MM.1S (cell line): ENCODE results near the gene SETD2.

Experiments used
- DNase-seq: peaks from one replicate; pipeline ENCODE4 v3.0.0-alpha.2; 2015
- H2AFZ ChIP-seq: fragments of 300-600 bp; sonication (generic); 2 replicates; pipeline ENCODE4 v1.6.0; 2016; ENCODE audit warnings: antibody characterized with exemption, low read length
- H3F3A ChIP-seq: fragments of 300-600 bp; sonication (generic); 2 replicates; pipeline ENCODE4 v1.6.1; 2016; ENCODE audit warnings: mild to moderate bottlenecking, antibody characterized with exemption, low read length, moderate library complexity, mixed read lengths; ENCODE audit not compliant: insufficient read depth
- H3K27ac ChIP-seq: fragments of 300-600 bp; sonication (generic); 2 replicates; pipeline ENCODE4 v1.5.1; 2016; ENCODE audit warnings: mild to moderate bottlenecking, low read length
- H3K27me3 ChIP-seq: fragments of 300-600 bp; sonication (generic); replicated peaks from 2 replicates; pipeline ENCODE4 v1.6.0; 2016; ENCODE audit warnings: low read length; ENCODE audit not compliant: insufficient read depth
- H3K36me3 ChIP-seq: fragments of 300-600 bp; sonication (generic); replicated peaks from 2 replicates; pipeline ENCODE4 v1.6.1; 2016; ENCODE audit warnings: mild to moderate bottlenecking, low read length, mixed read lengths; ENCODE audit not compliant: insufficient read depth
- H3K4me1 ChIP-seq: fragments of 300-600 bp; sonication (generic); 2 replicates; pipeline ENCODE4 v1.6.1; 2016; ENCODE audit warnings: low read length, mixed read lengths
- H3K4me2 ChIP-seq: fragments of 300-600 bp; sonication (generic); 2 replicates; pipeline ENCODE4 v1.6.0; 2016; ENCODE audit warnings: low read depth, low read length
- H3K4me3 ChIP-seq: fragments of 300-600 bp; sonication (generic); 2 replicates; pipeline ENCODE4 v1.5.1; 2016; ENCODE audit warnings: low read length, mixed read lengths
- H3K79me2 ChIP-seq: fragments of 300-600 bp; sonication (generic); 2 replicates; pipeline ENCODE4 v1.6.1; 2016; ENCODE audit warnings: mixed run types, low read length, mixed read lengths
- H3K9ac ChIP-seq: fragments of 300-600 bp; sonication (generic); 2 replicates; pipeline ENCODE4 v1.6.1; 2016; ENCODE audit warnings: low read length, mixed read lengths
- H3K9me2 ChIP-seq: fragments of 300-600 bp; sonication (generic); replicated peaks from 2 replicates; pipeline ENCODE4 v1.6.1; 2016; ENCODE audit warnings: mild to moderate bottlenecking, low read length, mixed read lengths; ENCODE audit not compliant: insufficient read depth
- H3K9me3 ChIP-seq: fragments of 300-600 bp; sonication (generic); replicated peaks from 2 replicates; pipeline ENCODE4 v1.6.1; 2016; ENCODE audit warnings: mild to moderate bottlenecking, low read length, mixed read lengths; ENCODE audit not compliant: insufficient read depth
- H4K20me1 ChIP-seq: fragments of 300-600 bp; sonication (generic); 2 replicates; pipeline ENCODE4 v1.6.1; 2016; ENCODE audit warnings: mild to moderate bottlenecking, low read length, moderate library complexity, mixed read lengths; ENCODE audit not compliant: insufficient read depth
- EZH2 ChIP-seq: fragments of 300-600 bp; sonication (generic); optimal IDR thresholded peaks from 2 replicates; pipeline ENCODE3; 2017; ENCODE audit warnings: low read depth, mild to moderate bottlenecking, antibody characterized with exemption, low read length, mixed read lengths
- EZH2phosphoT487 ChIP-seq: fragments of 300-600 bp; sonication (generic); IDR thresholded peaks from 2 replicates; pipeline ENCODE4 v1.6.1; 2018; ENCODE audit warnings: antibody characterized with exemption, low read length
- TF ChIP-seq, protein P1 (sequence below): fragments of 300-600 bp; sonication (generic); IDR thresholded peaks from 2 replicates; pipeline ENCODE4 v1.5.1; 2016; ENCODE audit warnings: antibody characterized with exemption, low read length, mixed read lengths

SETD2 gene

DNA sequence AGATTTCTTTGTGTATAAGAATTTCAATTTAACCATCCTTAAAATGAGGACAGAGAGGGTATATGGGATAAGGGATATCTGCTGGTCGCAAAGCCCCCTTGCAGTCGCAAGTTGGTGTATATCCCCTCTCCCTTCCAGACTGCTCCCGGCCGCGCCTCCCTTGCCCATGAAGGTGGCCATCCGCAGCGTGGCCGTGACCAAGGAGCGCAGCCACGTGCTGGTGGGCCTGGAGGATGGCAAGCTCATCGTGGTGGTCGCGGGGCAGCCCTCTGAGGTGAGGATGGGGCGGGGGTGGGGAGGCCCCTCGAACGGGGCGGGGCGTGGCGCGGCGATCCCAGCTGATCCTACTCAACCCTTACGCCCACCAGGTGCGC is 155.1 kb downstream of the SETD2 start:
- peaks cover 7% of the 10 kb centered on the region; the same call in 1 of the 2 replicates for H3F3A ChIP-seq
- no peak for DNase-seq
- no peaks in the 10 kb centered on the region for H3K27me3 ChIP-seq
- H3K9ac ChIP-seq = no peak overlapping the region
- H3K36me3 ChIP-seq = no peaks in the 10 kb centered on the region
- H3K27ac ChIP-seq = no peak overlapping the region
- no peaks in the 10 kb centered on the region for H3K9me3 ChIP-seq
- no peaks in the 10 kb centered on the region for H3K9me2 ChIP-seq
- H2AFZ ChIP-seq = no peak overlapping the region
- H4K20me1 ChIP-seq = no peaks in the 10 kb centered on the region
- H3K4me3 ChIP-seq = no peak overlapping the region
- H3K4me1 ChIP-seq = no peaks in the 10 kb centered on the region
- no peak overlapping the region for H3K4me2 ChIP-seq
- no peak for TF ChIP-seq EZH2phosphoT487
- TF ChIP-seq, protein P1, sequence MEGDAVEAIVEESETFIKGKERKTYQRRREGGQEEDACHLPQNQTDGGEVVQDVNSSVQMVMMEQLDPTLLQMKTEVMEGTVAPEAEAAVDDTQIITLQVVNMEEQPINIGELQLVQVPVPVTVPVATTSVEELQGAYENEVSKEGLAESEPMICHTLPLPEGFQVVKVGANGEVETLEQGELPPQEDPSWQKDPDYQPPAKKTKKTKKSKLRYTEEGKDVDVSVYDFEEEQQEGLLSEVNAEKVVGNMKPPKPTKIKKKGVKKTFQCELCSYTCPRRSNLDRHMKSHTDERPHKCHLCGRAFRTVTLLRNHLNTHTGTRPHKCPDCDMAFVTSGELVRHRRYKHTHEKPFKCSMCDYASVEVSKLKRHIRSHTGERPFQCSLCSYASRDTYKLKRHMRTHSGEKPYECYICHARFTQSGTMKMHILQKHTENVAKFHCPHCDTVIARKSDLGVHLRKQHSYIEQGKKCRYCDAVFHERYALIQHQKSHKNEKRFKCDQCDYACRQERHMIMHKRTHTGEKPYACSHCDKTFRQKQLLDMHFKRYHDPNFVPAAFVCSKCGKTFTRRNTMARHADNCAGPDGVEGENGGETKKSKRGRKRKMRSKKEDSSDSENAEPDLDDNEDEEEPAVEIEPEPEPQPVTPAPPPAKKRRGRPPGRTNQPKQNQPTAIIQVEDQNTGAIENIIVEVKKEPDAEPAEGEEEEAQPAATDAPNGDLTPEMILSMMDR = no peak
- TF ChIP-seq EZH2 = no peak
- H3K79me2 ChIP-seq = no peaks in the 10 kb centered on the region

DNA sequence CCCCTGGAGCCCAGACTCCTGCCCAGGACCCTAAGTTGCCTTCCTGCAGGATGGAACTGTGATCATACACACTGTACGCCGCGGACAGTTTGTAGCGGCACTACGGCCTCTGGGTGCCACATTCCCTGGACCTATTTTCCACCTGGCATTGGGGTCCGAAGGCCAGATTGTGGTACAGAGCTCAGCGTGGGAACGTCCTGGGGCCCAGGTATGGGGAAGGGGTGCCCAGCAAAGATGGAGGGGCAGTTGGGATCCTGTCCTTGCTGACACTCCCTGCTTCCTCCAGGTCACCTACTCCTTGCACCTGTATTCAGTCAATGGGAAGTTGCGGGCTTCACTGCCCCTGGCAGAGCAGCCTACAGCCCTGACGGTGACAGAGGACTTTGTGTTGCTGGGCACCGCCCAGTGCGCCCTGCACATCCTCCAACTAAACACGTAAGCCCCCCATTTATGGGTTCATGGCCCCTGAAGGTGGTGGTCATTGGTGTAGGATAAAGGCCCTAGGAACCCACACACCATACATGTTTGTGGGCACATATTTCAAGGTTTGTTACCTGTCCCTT is 155.6 kb downstream of the SETD2 start:
- H3K27ac ChIP-seq = no peak overlapping the region
- no peaks in the 10 kb centered on the region for H3K9me2 ChIP-seq
- H3K4me1 ChIP-seq = no peaks in the 10 kb centered on the region
- no peak overlapping the region for H3K4me2 ChIP-seq
- no peaks in the 10 kb centered on the region for H3K9me3 ChIP-seq
- no peak for TF ChIP-seq EZH2phosphoT487
- TF ChIP-seq EZH2 = no peak
- DNase-seq = no peak
- no peaks in the 10 kb centered on the region for H3K79me2 ChIP-seq
- no peaks in the 10 kb centered on the region for H4K20me1 ChIP-seq
- no peaks in the 10 kb centered on the region for H3K36me3 ChIP-seq
- H2AFZ ChIP-seq = no peak overlapping the region
- no peaks in the 10 kb centered on the region for H3K27me3 ChIP-seq
- H3K4me3 ChIP-seq = no peak overlapping the region
- peaks cover 7% of the 10 kb centered on the region; the same call in 1 of the 2 replicates for H3F3A ChIP-seq
- no peak overlapping the region for H3K9ac ChIP-seq

DNA sequence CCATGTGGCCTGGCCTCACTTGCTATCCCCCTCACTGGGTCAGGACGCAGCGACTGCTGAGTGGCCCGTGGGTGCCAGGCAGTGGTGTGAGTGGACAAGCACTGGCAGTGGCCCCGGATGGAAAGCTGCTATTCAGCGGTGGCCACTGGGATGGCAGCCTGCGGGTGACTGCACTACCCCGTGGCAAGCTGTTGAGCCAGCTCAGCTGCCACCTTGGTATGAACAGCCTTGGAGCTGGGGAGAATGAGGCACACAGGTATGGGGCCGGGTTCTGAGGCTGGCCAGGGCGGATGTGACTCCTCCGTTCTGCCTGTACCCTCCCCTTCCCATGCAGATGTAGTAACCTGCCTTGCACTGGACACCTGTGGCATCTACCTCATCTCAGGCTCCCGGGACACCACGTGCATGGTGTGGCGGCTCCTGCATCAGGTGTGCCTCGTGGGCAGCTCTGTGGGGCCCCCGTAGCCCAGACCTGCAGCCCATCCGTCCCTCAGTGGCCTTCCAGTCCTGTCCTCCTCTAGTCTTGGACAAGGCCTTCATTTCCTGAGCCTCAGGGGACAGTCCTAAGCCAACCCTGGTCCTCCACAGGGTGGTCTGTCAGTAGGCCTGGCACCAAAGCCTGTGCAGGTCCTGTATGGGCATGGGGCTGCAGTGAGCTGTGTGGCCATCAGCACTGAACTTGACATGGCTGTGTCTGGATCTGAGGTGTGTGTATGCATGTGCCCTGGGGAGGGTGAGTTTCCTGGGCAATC is 156.3 kb downstream of the SETD2 start:
- peaks cover 7% of the 10 kb centered on the region; the same call in 1 of the 2 replicates for H3F3A ChIP-seq
- H3K4me2 ChIP-seq = no peak overlapping the region
- DNase-seq = no peak
- H3K36me3 ChIP-seq = no peaks in the 10 kb centered on the region
- no peak overlapping the region for H2AFZ ChIP-seq
- no peaks in the 10 kb centered on the region for H3K9me3 ChIP-seq
- H3K27me3 ChIP-seq = no peaks in the 10 kb centered on the region
- H3K4me1 ChIP-seq = no peaks in the 10 kb centered on the region
- H3K9me2 ChIP-seq = no peaks in the 10 kb centered on the region
- no peak overlapping the region for H3K9ac ChIP-seq
- no peaks in the 10 kb centered on the region for H4K20me1 ChIP-seq
- TF ChIP-seq, protein P1 = no peak
- TF ChIP-seq EZH2phosphoT487 = no peak
- no peak for TF ChIP-seq EZH2
- H3K79me2 ChIP-seq = no peaks in the 10 kb centered on the region
- H3K4me3 ChIP-seq = no peak overlapping the region
- no peak overlapping the region for H3K27ac ChIP-seq

DNA sequence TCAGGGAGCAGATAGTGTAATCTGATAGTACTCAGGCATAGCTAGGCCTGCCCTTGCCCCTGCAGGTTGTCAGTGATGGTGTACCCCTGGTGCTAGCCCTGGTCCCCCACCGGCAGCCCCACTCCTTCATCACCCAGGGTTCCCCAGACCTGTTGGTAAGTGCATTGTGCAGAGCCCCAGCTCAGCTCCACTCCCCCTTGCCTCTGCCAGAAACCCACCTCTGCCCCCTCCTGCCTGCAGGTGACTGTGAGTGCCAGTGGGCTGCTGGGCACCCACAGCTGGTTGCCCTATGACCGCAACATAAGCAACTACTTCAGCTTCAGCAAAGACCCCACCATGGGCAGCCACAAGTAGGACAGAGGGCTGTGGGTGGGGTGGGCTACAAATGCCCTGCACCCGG is 156.9 kb downstream of the SETD2 start:
- H3F3A ChIP-seq = peaks cover 7% of the 10 kb centered on the region; the same call in 1 of the 2 replicates
- no peak overlapping the region for H3K4me2 ChIP-seq
- no peaks in the 10 kb centered on the region for H3K79me2 ChIP-seq
- H2AFZ ChIP-seq = no peak overlapping the region
- H3K36me3 ChIP-seq = no peaks in the 10 kb centered on the region; the same call in 1 of the 2 replicates
- H3K9ac ChIP-seq = no peak overlapping the region
- H3K9me2 ChIP-seq = no peaks in the 10 kb centered on the region
- no peak overlapping the region for H3K27ac ChIP-seq
- no peak overlapping the region for H3K4me3 ChIP-seq
- no peaks in the 10 kb centered on the region for H3K9me3 ChIP-seq
- no peak for DNase-seq
- no peaks in the 10 kb centered on the region for H3K4me1 ChIP-seq
- no peaks in the 10 kb centered on the region for H3K27me3 ChIP-seq
- TF ChIP-seq EZH2 (no peak), EZH2phosphoT487 (no peak)
- TF ChIP-seq, protein P1 = no peak
- no peaks in the 10 kb centered on the region for H4K20me1 ChIP-seq
